B cell (primary cell): Measurements from ENCODE around the gene MAN1A2. TPM values are rescaled to one million over a fixed set of nuclear protein-coding genes. Genes with fewer than 3 reads are reported as not detected.

ENCODE experiments used
- ATAC-seq: fragments of 200-7000 bp; cut with Tn5 transposase; one replicate; pipeline ENCODE4 v1.10.0; 2021; ENCODE audit warnings: low read depth, mild to moderate bottlenecking, moderate number of reproducible peaks, moderate library complexity
- CTCF ChIA-PET: fragments of 350-600 bp; sonication (Branson Sonifier 250); formaldehyde crosslinking; loops from one replicate; lab custom pipeline; 2021; ENCODE audit warnings: antibody characterized with exemption, inconsistent platforms; lab: Charles Lee
- POLR2A ChIA-PET: fragments of 350-600 bp; sonication (Branson Sonifier 250); formaldehyde crosslinking; loops from one replicate; lab custom pipeline; 2021; ENCODE audit warnings: antibody characterized with exemption; lab: Charles Lee
- DNase-seq: peaks from one replicate; pipeline ENCODE4 v3.0.0; 2013
- H2AFZ ChIP-seq: 2 replicates; pipeline ENCODE4 v1.6.1; 2012; ENCODE audit warnings: mild to moderate bottlenecking, low read depth, low read length; ENCODE audit not compliant: insufficient read depth, poor library complexity, severe bottlenecking
- H3K27ac ChIP-seq, 2 donors: 1 replicate in 1 of 2; 2 replicates in 1 of 2; pipeline ENCODE4 v1.5.1; 2012 to 2013; ENCODE audit warnings: low read length in 2 of 2, mild to moderate bottlenecking in 2 of 2, moderate library complexity in 1 of 2
- H3K27me3 ChIP-seq, 4 experiments: fragments of 200-600 bp in 1 of 4; sonication (generic) in 1 of 4; replicated peaks in 1 of 4; 1 replicate in 2 of 4; 2 replicates in 2 of 4; pipeline versions ENCODE4 v1.6.1 to v1.7.0; 2013 to 2016; ENCODE audit warnings: low read length in 3 of 4, mild to moderate bottlenecking in 2 of 4, mixed read lengths in 1 of 4, moderate library complexity in 1 of 4; ENCODE audit not compliant: insufficient read depth in 4 of 4, control insufficient read depth in 3 of 4; ENCODE audit errors: control extremely low read depth in 1 of 4
- H3K36me3 ChIP-seq, 2 experiments: replicated peaks in 1 of 2; 1 replicate in 1 of 2; 2 replicates in 1 of 2; pipeline versions ENCODE4 v1.6.1 to v1.7.1; 2013; ENCODE audit warnings: low read length in 1 of 2; ENCODE audit not compliant: insufficient read depth in 2 of 2, control insufficient read depth in 1 of 2; ENCODE audit errors: control extremely low read depth in 1 of 2, extremely low read depth in 1 of 2
- H3K4me1 ChIP-seq, 2 donors: fragments of 200-600 bp in 1 of 2; sonication (generic) in 1 of 2; 1 replicate in 1 of 2; 2 replicates in 1 of 2; pipeline versions ENCODE4 v1.5.1 to v1.6.1; 2013 to 2017; ENCODE audit warnings: low read length in 2 of 2; ENCODE audit not compliant: control insufficient read depth in 2 of 2, insufficient read depth in 2 of 2
- H3K4me2 ChIP-seq: replicated peaks from 2 replicates; pipeline ENCODE3; 2012; ENCODE audit warnings: mild to moderate bottlenecking, low read depth, low read length; ENCODE audit not compliant: poor library complexity, severe bottlenecking
- H3K4me3 ChIP-seq, 5 experiments: fragments of 200-600 bp in 1 of 5; sonication (generic) in 1 of 5; 1 replicate in 3 of 5; 2 replicates in 2 of 5; pipeline versions ENCODE4 v1.5.1 to v1.7.0; 2011 to 2016; ENCODE audit warnings: low read length in 4 of 5, mild to moderate bottlenecking in 4 of 5, low read depth in 2 of 5, control low read depth in 1 of 5, moderate library complexity in 1 of 5; ENCODE audit not compliant: insufficient read depth in 1 of 5; ENCODE audit errors: control extremely low read depth in 1 of 5, extremely low read depth in 1 of 5
- H3K79me2 ChIP-seq: fragments of 200-600 bp; sonication (generic); one replicate; pipeline ENCODE4 v1.6.0; 2016; ENCODE audit warnings: low read length; ENCODE audit not compliant: control insufficient read depth, insufficient read depth
- H3K9ac ChIP-seq: fragments of 200-600 bp; sonication (generic); 2 replicates; pipeline ENCODE4 v1.6.1; 2017; ENCODE audit warnings: mild to moderate bottlenecking, low read length, moderate library complexity
- H3K9me3 ChIP-seq, 3 donors: one replicate each; pipeline versions ENCODE4 v1.6.1 to v1.7.1; 2013; ENCODE audit warnings: low read length in 2 of 3; ENCODE audit not compliant: control insufficient read depth in 2 of 3, insufficient read depth in 1 of 3; ENCODE audit errors: control extremely low read depth in 1 of 3
- H4K20me1 ChIP-seq: 2 replicates; pipeline ENCODE4 v1.6.0; 2012; ENCODE audit warnings: mild to moderate bottlenecking, low read length; ENCODE audit not compliant: insufficient read depth, control insufficient read depth, poor library complexity, severe bottlenecking
- H3K27ac Mint-ChIP-seq: one replicate; pipeline ENCODE4 v1.8.0; 2021; ENCODE audit warnings: mixed read lengths
- H3K27me3 Mint-ChIP-seq: one replicate; pipeline ENCODE4 v1.8.0; 2021; ENCODE audit warnings: mixed read lengths
- H3K4me1 Mint-ChIP-seq: one replicate; pipeline ENCODE4 v1.8.0; 2021; ENCODE audit warnings: mixed read lengths
- H3K4me3 Mint-ChIP-seq: one replicate; pipeline ENCODE4 v1.8.0; 2021; ENCODE audit warnings: mixed read lengths
- H3K9me3 Mint-ChIP-seq: one replicate; pipeline ENCODE4 v1.8.0; 2022; ENCODE audit warnings: mixed read lengths; ENCODE audit not compliant: insufficient read depth
- CTCF ChIP-seq: fragments of 200-600 bp; IDR thresholded peaks from one replicate; pipeline ENCODE4 v1.8.0; 2022; ENCODE audit warnings: antibody characterized with exemption, mild to moderate bottlenecking
- EZH2 ChIP-seq: IDR thresholded peaks from 2 replicates; pipeline ENCODE4 v1.6.1; 2012; ENCODE audit warnings: borderline replicate concordance, low read depth, mild to moderate bottlenecking, moderate library complexity, low read length; ENCODE audit not compliant: insufficient read depth, poor library complexity, severe bottlenecking
- WGBS: methylation state at CpG from one replicate; pipeline ENCODE4 v1.1.5; 2013; ENCODE audit warnings: missing lambda C conversion rate; ENCODE audit not compliant: insufficient coverage; 5-methylcytosine and 5-hydroxymethylcytosine counted together
- intact Hi-C: fragments of 100-400 bp; cut with micrococcal nuclease; formaldehyde crosslinking; loops from one replicate; pipeline ENCODE4 v1.10.0; 2022
- polyA plus RNA-seq: library from polyadenylated mRNA; depleted of rRNA; stranded (reverse); fragments of >200 nt; gene quantifications from 2 replicates; pipeline ENCODE4 v1.2.3, GENCODE V29; 2012
- total RNA-seq, 2 donors: library from RNA; stranded (reverse); fragments of 120-200 nt in 1 of 2; gene quantifications; 1 replicate in 1 of 2; 2 replicates in 1 of 2; pipeline versions ENCODE4 v1.2.3 to v1.2.4, GENCODE V29; 2013 to 2022

Gene MAN1A2
- total and polyA plus RNA-seq, 2 donors (not counting 1 experiment from before 2014, with no cell fraction given): 4.6 to 55.6 TPM

GRCh38 chr1:117534995-117535467 is 167.8 kb downstream of the MAN1A2 start:
- Mint-ChIP-seq H3K9me3 (no peaks in the 10 kb centered on the region), H3K27ac (peak overlapping the region; percentile 54), H3K4me1 (peaks cover 2% of the 10 kb centered on the region), H3K4me3 (peak overlapping the region; percentile 27), H3K27me3 (no peaks in the 10 kb centered on the region)
- Histone ChIP-seq H3K27me3 (no peaks in the 10 kb centered on the region), H3K9ac (no peak overlapping the region), H3K79me2 (no peaks in the 10 kb centered on the region), H3K4me1 (peaks cover 28 to 36% of the 10 kb centered on the region in 2 donors), H3K27ac (no peak overlapping the region), H2AFZ (peak overlapping the region; percentile 80), H3K9me3 (no peaks in the 10 kb centered on the region), H4K20me1 (no peaks in the 10 kb centered on the region), H3K4me3 (no peak overlapping the region), H3K36me3 (no peaks in the 10 kb centered on the region), H3K4me2 (peak overlapping the region; percentile 70)
- ATAC-seq: peak; percentile 85
- TF ChIP-seq EZH2: no peak
- peak; percentile 77 for TF ChIP-seq CTCF
- ChIA-PET CTCF (interaction anchor here (0.7 to 22.0 kb wide), 61 partner anchors 8 to 475 kb away, joined by 3 to 518 read pairs (median 7); partner anchors contain the start of genes GDAP2, TENT5C and TTF2), POLR2A (interaction anchor here (0.7 to 2.8 kb wide), 5 partner anchors 71 to 221 kb away, joined by 3 to 8 read pairs (median 6); partner anchors contain the start of gene TENT5C)
- intact Hi-C loops: loop anchor here (1.0 to 2.0 kb wide), 5 partner anchors 22 to 223 kb away; no protein-coding TSS in a partner anchor
- WGBS: 20% methylated on average over 2 of the region's 6 CpGs
- DNase-seq: peak; percentile 84

DNA sequence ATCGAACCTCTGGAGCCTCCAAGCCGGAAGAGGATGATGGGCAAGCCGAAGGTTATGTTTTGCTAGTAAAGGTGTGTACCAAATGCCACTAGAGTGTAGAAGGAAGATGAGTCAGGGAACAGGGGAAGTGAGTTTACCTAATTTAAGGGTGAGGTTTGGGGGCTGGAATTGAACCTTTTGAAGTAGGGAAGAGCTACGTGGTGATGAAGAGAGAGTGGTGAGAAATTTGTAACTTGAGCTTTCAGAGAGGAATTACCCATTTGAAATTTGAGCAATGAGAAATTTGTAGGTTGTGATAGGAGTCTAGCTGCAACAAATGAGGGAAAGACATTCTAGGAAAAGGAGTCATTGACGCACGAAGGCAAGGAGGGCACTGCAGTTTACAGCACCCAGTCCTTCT is 168.6 kb downstream of the MAN1A2 start:
- POLR2A ChIA-PET: interaction anchor here (0.6 to 2.8 kb wide), 4 partner anchors 70 to 208 kb away, joined by 3 to 8 read pairs (median 6); partner anchors contain the start of gene TENT5C
- H3K27me3 Mint-ChIP-seq: no peaks in the 10 kb centered on the region
- no peaks in the 10 kb centered on the region for H3K9me3 Mint-ChIP-seq
- Histone ChIP-seq H3K4me1 (peaks cover 28 to 36% of the 10 kb centered on the region in 2 donors), H4K20me1 (no peaks in the 10 kb centered on the region), H3K4me2 (no peak overlapping the region), H2AFZ (no peak overlapping the region), H3K79me2 (no peaks in the 10 kb centered on the region), H3K9me3 (no peaks in the 10 kb centered on the region), H3K4me3 (no peak overlapping the region), H3K27ac (no peak overlapping the region), H3K36me3 (no peaks in the 10 kb centered on the region), H3K9ac (no peak overlapping the region), H3K27me3 (no peaks in the 10 kb centered on the region)
- no peak for TF ChIP-seq CTCF
- no peak for TF ChIP-seq EZH2
- DNase-seq: no peak
- CTCF ChIA-PET: interaction anchor here (0.8 to 22.0 kb wide), 41 partner anchors 8 to 359 kb away, joined by 3 to 518 read pairs (median 8); partner anchors contain the start of gene TENT5C
- no peak overlapping the region for H3K27ac Mint-ChIP-seq
- peaks cover 2% of the 10 kb centered on the region for H3K4me1 Mint-ChIP-seq
- H3K4me3 Mint-ChIP-seq: no peak overlapping the region
- no peak for ATAC-seq
- intact Hi-C loops: loop anchor here (1.0 to 2.0 kb wide), 5 partner anchors 23 to 222 kb away; no protein-coding TSS in a partner anchor
- WGBS: 78% methylated on average over 6 of the region's 6 CpGs
